ENCODE results near the gene P2RX2.

The P2RX2 gene

GRCh38 chr12:132639956-132640520 is 21.5 kb downstream of the P2RX2 start:
- no peak for DNase-seq

- no peak for DNase-seq
Observed at GRCh38 chr12:132640936-132641335, 22.4 kb downstream of the P2RX2 start.

DNA sequence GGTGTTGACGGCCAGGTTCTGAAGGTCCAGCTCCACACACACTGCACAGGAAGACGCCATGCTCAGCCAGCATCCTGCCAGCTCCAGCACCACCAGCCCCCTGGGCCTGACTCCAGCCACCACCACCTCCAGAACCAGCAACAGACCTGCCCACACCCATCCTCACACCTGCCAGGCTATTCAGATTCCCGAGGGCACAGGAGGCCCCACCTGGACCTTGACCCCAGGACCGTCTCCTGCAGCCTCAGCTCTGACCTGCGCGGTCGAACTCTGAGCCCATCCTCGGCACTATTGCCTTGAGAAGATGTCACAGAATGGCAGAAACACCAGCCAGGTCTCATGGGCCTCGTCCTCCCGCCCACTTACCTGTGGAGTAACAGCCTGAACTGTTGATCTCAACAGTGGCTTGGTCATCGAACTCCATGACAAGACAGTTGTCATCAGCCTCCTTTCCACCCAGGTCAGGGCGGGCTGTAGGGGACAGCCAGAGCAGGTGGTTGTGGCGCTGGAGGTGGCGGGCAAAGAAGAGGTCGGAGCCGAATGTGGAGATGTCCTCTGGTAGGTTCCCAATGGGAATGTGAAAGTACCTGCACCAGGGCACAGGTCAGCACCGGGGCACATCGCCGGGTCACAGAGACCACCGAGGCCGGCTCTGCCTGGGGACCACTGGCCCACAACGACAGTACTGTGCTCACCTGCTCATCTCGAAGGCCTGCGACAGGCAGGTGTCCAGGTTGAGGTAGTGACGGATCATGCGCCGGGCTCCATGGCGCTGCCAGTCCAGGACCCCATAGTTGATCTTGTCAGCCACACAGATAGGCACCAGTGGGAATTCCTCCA is 23.5 kb downstream of the P2RX2 start:
- no peak for DNase-seq

DNA sequence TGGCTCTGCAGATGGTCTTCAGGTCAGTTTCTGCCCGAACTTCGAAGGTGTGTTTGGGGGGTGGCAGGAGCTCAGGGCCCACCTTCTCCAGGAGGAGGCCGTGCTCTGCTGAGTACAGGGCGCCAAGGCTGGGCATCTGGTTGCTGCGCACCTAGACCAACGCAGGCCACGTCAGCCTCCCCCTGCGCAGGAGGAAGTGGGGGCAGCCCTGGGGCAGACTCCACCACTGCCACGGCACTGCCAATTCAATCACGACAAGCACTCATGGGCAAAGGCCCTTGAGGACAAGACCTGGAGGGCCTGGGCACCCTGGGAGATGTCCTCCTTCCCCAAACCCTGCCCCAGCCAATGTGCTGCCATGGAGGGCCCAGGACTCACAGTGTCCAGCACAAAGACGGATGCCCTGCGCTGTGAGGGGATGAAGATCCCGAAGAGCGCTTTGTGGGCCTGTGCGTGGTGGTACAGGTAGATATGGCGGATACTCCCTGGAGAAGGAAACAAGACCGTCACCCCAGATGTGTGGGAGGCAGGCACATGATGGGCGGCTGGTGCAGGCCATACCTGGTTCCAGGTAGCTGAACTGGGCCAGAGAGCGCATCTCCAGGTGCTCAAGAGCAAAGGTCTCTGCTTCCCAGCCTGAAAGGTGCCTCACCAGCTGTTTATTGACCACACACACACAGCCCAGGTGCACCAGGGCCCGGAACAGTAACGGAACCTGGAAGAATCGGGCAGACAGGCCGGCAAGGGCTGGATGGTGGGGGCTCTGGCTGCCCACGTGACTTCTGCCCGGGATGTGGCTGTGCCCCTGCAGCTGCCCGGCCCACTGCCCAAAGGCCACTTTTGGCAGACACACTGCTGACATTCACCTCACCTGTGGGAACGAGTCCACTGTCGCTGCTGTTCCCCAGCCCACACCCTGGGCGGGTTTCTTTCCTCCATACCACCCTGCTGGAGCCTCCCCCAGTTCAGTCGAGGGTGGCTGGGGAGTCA is 24.6 kb downstream of the P2RX2 start:
- no peak for DNase-seq

DNA sequence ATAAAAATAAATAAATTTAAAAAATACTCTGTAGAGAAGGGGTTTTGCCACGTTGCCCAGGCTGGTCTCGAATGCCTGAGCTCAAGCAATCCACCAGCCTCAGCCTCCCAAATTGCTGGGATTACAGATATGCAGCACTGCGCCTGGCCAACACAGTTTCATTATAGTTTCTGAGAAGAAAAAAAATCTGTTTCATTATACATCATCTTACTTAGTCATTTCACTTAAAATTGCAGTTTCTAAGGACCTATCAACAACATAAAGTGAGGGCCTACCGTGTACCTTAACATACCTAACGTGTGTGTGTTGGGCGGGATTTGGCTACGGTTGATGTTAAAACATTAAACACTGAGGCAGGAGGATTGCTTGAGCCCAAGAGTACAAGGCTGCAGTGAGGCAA is 28.3 kb downstream of the P2RX2 start:
- no peak for DNase-seq

- no peak for DNase-seq
Observed at GRCh38 chr12:132647858-132648257, 29.3 kb downstream of the P2RX2 start.

GRCh38 chr12:132648616-132649225 is 30.1 kb downstream of the P2RX2 start:
- DNase-seq = no peak

- no peak for DNase-seq
Observed at GRCh38 chr12:132649226-132649945, 30.8 kb downstream of the P2RX2 start.

DNA sequence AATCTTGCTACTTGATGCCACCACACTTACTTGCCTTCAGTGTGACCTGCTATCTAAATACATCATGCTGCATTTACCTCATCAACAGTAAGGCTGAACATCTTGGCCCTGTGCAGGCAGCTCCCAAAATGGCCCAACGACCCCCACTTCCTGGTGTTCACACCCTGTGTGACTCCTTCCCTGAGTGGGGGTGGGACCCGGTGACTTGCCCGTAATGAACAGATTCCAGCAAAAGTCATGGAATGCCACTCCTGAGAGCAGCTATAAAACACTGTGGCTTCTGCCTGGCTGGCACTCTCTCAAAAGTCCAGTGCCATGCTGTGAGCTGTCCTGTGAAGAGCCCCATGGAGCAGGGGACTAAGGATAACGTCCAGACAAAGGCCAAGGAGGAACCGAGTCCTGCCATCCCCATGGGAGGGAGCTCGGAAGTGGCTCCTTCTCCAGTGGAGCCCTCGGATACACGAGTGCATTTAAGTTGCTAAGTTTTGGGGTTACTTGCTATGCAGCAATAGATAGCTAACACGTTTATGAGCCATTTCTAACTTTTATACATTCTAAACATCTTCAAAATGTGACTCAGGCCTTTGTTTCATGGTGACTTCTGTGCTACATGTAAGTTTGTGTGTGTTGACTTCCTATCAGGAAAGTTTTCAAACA is 33.0 kb downstream of the P2RX2 start:
- no peak for DNase-seq

DNA sequence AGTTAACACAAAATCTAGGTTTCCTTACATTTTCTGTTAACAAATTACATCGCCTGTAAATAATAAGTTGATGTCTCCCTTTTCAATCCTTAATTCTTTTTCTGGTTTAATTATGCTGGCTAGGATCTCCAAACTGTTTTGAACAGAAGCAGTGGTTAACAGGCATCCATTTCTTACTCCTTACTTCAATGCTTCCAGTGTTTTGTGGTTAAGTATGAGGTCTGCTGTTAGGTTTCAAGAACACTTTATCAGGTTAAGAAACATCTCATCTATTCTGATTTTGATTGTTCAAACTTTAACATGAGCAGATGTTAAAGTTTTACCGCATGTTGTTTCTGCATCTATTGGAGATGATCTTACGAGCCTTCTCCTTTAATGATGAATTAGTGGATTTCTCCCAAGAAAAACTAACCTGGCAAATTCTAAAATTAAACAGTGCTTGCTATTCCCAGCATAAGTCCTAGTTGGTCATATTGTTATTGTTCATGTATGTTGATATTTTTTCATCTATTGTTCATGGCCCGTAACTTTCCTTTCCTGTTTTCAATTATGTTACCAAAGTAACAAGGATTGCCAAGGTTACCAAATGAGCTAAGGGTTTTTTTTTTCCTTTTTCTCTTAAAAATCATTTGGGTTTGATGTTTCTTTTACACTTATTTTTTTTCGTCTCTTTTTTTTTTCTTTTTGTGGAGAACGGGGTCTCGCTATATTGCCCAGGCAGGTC is 35.2 kb downstream of the P2RX2 start:
- DNase-seq = no peak

DNA sequence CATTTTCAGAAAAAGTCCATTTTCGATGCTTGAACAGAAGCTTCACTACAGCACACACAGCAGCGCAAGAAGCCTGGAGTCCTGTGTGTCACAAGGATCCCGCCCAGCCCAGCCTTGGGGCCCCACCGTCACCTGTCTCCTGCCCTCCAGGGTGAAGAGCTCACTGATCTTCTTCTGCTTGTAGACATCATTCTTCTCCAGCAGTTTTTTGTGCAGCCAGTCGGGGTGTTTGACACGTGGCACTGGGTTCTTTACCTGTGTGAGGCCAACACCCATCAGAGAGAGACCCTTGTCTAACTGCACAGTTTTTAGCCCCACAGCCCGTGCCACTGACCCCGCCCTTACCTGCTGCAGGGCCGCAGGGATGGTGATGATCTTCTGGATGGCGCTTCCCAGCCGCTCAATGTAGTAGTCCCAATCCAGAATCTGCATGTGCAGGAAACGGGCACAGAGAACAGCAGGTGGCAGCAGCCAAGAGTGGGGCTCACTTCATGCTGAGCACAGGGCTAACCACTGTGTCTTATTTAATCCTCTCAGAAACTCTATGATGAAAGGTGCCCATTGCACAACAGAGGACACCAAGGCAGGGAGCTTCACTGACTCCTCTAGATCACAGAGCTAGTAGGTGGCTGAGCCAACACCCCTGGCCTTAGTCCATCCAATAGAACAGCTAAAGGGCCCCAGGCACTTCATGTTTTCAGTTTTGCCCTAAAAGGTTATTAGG is 38.6 kb downstream of the P2RX2 start:
- no peak for DNase-seq

DNA sequence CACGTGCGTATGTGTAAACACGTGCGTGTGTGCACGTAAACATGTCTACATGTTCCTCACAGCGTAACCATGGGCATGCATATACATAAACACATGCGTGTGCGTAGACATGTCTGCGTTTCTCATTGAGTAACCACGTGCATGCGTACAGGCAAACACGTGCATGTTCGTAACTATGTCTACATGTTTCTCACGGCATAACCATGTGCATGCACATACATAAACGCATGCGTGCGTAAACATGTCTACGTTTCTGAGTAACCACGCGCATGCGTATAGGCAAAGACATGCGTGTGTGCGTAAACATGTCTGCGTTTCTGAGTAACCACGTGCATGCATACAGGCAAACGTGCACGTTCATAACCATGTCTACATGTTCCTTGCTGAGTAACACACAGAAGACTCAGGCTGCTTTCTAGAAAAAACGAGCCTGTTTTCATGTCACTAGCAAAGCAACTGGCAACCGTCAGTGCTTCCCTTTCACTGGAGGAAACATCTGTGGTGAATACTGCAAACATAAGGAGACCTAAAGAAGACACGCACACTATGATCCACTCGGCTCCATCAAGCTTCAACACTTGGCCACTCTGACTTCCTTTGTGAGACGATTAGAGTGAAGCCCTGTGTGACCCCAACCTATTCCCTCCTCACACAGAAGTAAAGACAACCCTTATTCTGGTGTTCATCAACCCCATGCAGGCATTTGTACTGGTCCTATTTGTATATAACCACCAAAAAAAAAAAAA is 39.7 kb downstream of the P2RX2 start:
- no peak for DNase-seq

DNA sequence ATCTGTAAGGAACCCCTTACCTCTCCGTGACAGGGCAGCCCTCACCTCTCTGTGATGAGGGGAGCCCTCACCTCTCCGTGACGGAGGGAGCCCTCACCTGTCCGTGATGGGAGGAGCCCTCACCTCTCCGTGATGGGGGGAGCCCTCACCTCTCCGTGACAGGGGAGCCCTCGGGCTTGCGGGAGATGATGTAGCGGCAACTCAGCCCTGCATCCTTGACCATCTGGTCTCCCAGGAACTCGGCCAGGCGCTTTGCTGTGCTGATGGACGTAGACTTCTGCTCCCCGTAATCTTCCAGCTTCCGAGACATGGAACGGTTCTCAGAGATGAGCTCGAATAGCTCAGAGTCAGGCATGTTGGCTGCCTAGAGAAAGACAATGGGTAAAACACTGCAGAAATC is 40.6 kb downstream of the P2RX2 start:
- DNase-seq = no peak

DNA sequence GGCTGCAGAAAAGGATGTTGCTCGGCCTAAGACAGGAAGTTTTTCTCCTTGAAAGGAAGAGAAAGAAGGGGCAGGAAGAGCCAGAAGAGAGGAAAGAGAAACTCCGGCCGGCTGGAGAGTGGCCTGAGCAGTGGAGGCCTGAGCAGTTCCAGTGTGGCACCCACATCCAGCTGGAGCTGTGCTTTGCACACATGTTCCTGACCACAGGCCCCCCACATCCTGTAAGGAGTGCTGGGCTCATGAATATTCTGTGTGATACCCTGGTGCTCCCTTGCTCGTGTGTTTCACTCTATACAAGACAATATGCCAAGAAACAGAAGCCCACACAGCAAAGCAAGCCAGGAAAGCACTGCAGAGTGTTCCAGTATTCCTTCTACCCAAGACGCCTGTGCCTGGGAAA is 41.5 kb downstream of the P2RX2 start:
- no peak for DNase-seq

DNA sequence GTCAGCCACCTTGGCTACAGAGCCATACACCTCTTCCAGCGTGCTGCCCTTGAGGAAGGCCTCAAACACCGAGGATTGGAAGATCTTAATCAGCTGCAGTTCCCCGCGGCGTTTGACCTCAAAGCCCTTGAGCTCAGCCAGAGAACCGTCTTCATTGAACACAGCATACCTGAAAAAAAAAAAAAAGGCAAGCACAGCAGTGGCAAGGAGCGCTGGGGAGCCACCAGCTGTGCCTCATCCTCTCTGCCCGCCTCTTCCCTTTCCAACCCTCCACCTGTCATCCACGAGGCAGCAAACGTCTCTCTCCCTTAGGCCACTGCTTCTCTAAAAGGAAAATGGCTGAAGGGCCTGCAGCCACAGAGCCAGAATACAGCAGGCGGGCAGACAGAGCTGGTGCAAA is 42.4 kb downstream of the P2RX2 start:
- no peak for DNase-seq

GRCh38 chr12:132661972-132662371 is 43.4 kb downstream of the P2RX2 start:
- no peak for DNase-seq

GRCh38 chr12:132662901-132663755 is 44.6 kb downstream of the P2RX2 start:
- DNase-seq = no peak
